Endothelial cell of umbilical vein (primary cell): ENCODE results near the gene CCSER2. TPM values are rescaled to one million over a fixed set of nuclear protein-coding genes. Genes with fewer than 3 reads are reported as not detected.

Experiments used
- BruUV-seq: library from RNA; stranded (reverse); fragments of 400-500 nt; replicated peaks from 2 replicates; lab custom pipeline; 2021; lab: Mats Ljungman, UMichigan
- CTCF ChIA-PET: fragments of 300-600, 350-600 bp; sonication (Branson Sonifier 250); formaldehyde crosslinking; loops from one replicate; lab custom pipeline; 2021; ENCODE audit warnings: antibody characterized with exemption, inconsistent platforms; lab: Charles Lee
- POLR2A ChIA-PET: fragments of 300-600, 350-600 bp; sonication (Branson Sonifier 250); formaldehyde crosslinking; loops from one replicate; lab custom pipeline; 2021; ENCODE audit warnings: antibody characterized with exemption, inconsistent platforms; lab: Charles Lee
- DNase-seq: peaks from one replicate; pipeline ENCODE4 v3.0.0-alpha.2; 2011; ENCODE audit warnings: low read depth, low spot score
- FAIRE-seq: peaks from 2 replicates; lab custom pipeline; 2011; peaks lifted over from hg19 to GRCh38; lab: Jason Lieb, UNC
- H2AFZ ChIP-seq: 2 replicates; pipeline ENCODE4 v1.6.0; 2012; ENCODE audit warnings: low read depth, low read length, control low read depth, inconsistent platforms
- H3K27ac ChIP-seq: 2 replicates; pipeline ENCODE4 v1.5.1; 2011; ENCODE audit warnings: low read depth, mild to moderate bottlenecking, control low read depth, low read length, moderate library complexity; ENCODE audit not compliant: insufficient read depth
- H3K27me3 ChIP-seq, 2 experiments: 2 replicates each; pipeline versions ENCODE4 v1.6.0 to v1.6.1; 2011; ENCODE audit warnings: low read length in 2 of 2, mixed read lengths in 1 of 2; ENCODE audit not compliant: control insufficient read depth in 2 of 2, insufficient read depth in 2 of 2
- H3K36me3 ChIP-seq, 2 experiments: 2 replicates in 1 of 2; 3 replicates in 1 of 2; pipeline ENCODE4 v1.5.1; 2011; ENCODE audit warnings: low read length in 2 of 2, mild to moderate bottlenecking in 1 of 2, moderate library complexity in 1 of 2; ENCODE audit not compliant: control insufficient read depth in 2 of 2, insufficient read depth in 2 of 2; ENCODE audit errors: extremely low read depth in 1 of 2
- H3K4me1 ChIP-seq: 3 replicates; pipeline ENCODE4 v1.5.1; 2011; ENCODE audit warnings: mild to moderate bottlenecking, low read length; ENCODE audit not compliant: control insufficient read depth, insufficient read depth; ENCODE audit errors: extremely low read depth
- H3K4me2 ChIP-seq: 2 replicates; pipeline ENCODE4 v1.6.1; 2011; ENCODE audit warnings: low read length, control low read depth, mixed read lengths; ENCODE audit not compliant: insufficient read depth
- H3K4me3 ChIP-seq, 3 experiments: fragments of 200-600 bp in 1 of 3; sonication (generic), shearing (Covaris generic) in 1 of 3; replicated peaks in 1 of 3; 2 replicates each; pipeline ENCODE4 v1.5.1; 2011 to 2016; ENCODE audit warnings: control low read depth in 3 of 3, low read length in 3 of 3, mild to moderate bottlenecking in 2 of 3, inconsistent platforms in 1 of 3, low read depth in 1 of 3, moderate library complexity in 1 of 3; ENCODE audit not compliant: insufficient read depth in 1 of 3
- H3K79me2 ChIP-seq: 2 replicates; pipeline ENCODE4 v1.6.0; 2012; ENCODE audit warnings: low read length, inconsistent platforms; ENCODE audit not compliant: control insufficient read depth, insufficient read depth
- H3K9ac ChIP-seq: replicated peaks from 2 replicates; pipeline ENCODE3; 2011; ENCODE audit warnings: low read length, control low read depth; ENCODE audit not compliant: insufficient read depth; ENCODE audit errors: extremely low read depth
- H3K9me1 ChIP-seq: replicated peaks from 3 replicates; pipeline ENCODE4 v1.6.0; 2011; ENCODE audit warnings: mild to moderate bottlenecking, low read length; ENCODE audit not compliant: control insufficient read depth, insufficient read depth; ENCODE audit errors: extremely low read depth
- H3K9me3 ChIP-seq: replicated peaks from 2 replicates; pipeline ENCODE4 v1.5.1; 2012; ENCODE audit warnings: low read length, inconsistent platforms; ENCODE audit not compliant: control insufficient read depth, insufficient read depth
- H4K20me1 ChIP-seq: replicated peaks from 2 replicates; pipeline ENCODE3; 2011; ENCODE audit warnings: mild to moderate bottlenecking, low read length; ENCODE audit not compliant: control insufficient read depth, insufficient read depth; ENCODE audit errors: extremely low read depth
- CTCF ChIP-seq, 2 donors: IDR thresholded peaks; 1 replicate in 1 of 2; 2 replicates in 1 of 2; pipeline ENCODE4 v1.5.1; 2011; ENCODE audit warnings: low read length in 2 of 2, mild to moderate bottlenecking in 2 of 2, moderate library complexity in 2 of 2, control low read depth in 1 of 2, inconsistent platforms in 1 of 2, low read depth in 1 of 2; ENCODE audit not compliant: insufficient read depth in 1 of 2; ENCODE audit errors: extremely low read depth in 1 of 2
- GATA2 ChIP-seq: IDR thresholded peaks from 2 replicates; pipeline ENCODE4 v1.7.0; 2011; ENCODE audit warnings: low read depth, mild to moderate bottlenecking, moderate library complexity, mixed read lengths, low read length; ENCODE audit not compliant: insufficient read length, insufficient read depth
- JUN ChIP-seq: IDR thresholded peaks from 2 replicates; pipeline ENCODE4 v1.6.1; 2011; ENCODE audit warnings: borderline replicate concordance, low read depth; ENCODE audit not compliant: insufficient read length, insufficient read depth
- MYC ChIP-seq: IDR thresholded peaks from one replicate; pipeline ENCODE4 v1.6.1; 2011; ENCODE audit warnings: mild to moderate bottlenecking, low read depth, low read length
- POLR2A ChIP-seq: IDR thresholded peaks from 2 replicates; pipeline ENCODE4 v1.6.1; 2012; ENCODE audit warnings: low read depth, mild to moderate bottlenecking, control low read depth, low read length
- POLR2AphosphoS5 ChIP-seq: IDR thresholded peaks from 2 replicates; pipeline ENCODE4 v1.6.1; 2012; ENCODE audit warnings: low read depth, mild to moderate bottlenecking, control low read depth, low read length, moderate library complexity; ENCODE audit not compliant: insufficient read depth
- dilution Hi-C: fragments of 300-500 bp; cut with MboI; formaldehyde crosslinking; loops from one replicate; pipeline ENCODE4 v1.15.0; 2019; ENCODE audit warnings: low sequenced_read_pairs; ENCODE audit not compliant: extremely low pct_ligation_motif_present
- intact Hi-C: fragments of 100-400 bp; cut with micrococcal nuclease; formaldehyde crosslinking; loops from one replicate; pipeline ENCODE4 v1.10.0; 2022
- polyA plus RNA-seq, 4 experiments: library from polyadenylated mRNA; depleted of rRNA in 3 of 4; stranded (reverse) in 3 of 4; unstranded in 1 of 4; fragments of >200 nt; gene quantifications; 2 replicates each; pipeline versions ENCODE4 v1.2.1 to v1.2.3, GENCODE V29; 2011 to 2012; ENCODE audit warnings: missing spikeins in 1 of 4
- total RNA-seq: library from RNA; stranded (reverse); gene quantifications from 2 replicates; pipeline ENCODE4 v1.2.3, GENCODE V29; 2021

The CCSER2 gene
- total and polyA plus RNA-seq, 2 donors (not counting 3 experiments of a cell fraction or from before 2014, with no cell fraction given), result 14.5 to 49.3 TPM

- CTCF ChIA-PET, result interaction anchor here (0.9 to 1.6 kb wide), 4 partner anchors 20 to 141 kb away, joined by 3 to 7 read pairs (median 5); no protein-coding TSS in a partner anchor
- no peaks in the 10 kb centered on the region for H3K27me3 ChIP-seq
- DNase-seq (no peak), FAIRE-seq (no peak)
- peaks cover 1% of the 10 kb centered on the region for H3K4me1 ChIP-seq
- no peaks in the 10 kb centered on the region for H3K9me3 ChIP-seq
- dilution Hi-C loops, result no loop called here
- H3K9me1 ChIP-seq, result peaks cover 2% of the 10 kb centered on the region
- H3K27ac ChIP-seq, result no peak overlapping the region
- no peaks in the 10 kb centered on the region for H3K36me3 ChIP-seq
- BruUV-seq, result no TSS peak
- H3K79me2 ChIP-seq, result peaks cover 9% of the 10 kb centered on the region
- H3K4me2 ChIP-seq, result no peak overlapping the region
- no peak for TF ChIP-seq GATA2
- TF ChIP-seq JUN, result no peak
- no peak for TF ChIP-seq MYC
- TF ChIP-seq POLR2A, result no peak
- no peak for TF ChIP-seq POLR2AphosphoS5
- intact Hi-C loops, result no loop called here
- POLR2A ChIA-PET, result no interaction called here
- no peak overlapping the region for H2AFZ ChIP-seq
- H3K4me3 ChIP-seq, result no peak overlapping the region
- H4K20me1 ChIP-seq, result no peaks in the 10 kb centered on the region
- no peak overlapping the region for H3K9ac ChIP-seq
Observed at GRCh38 chr10:84398696-84399095, 70.3 kb downstream of the CCSER2 start.

DNA sequence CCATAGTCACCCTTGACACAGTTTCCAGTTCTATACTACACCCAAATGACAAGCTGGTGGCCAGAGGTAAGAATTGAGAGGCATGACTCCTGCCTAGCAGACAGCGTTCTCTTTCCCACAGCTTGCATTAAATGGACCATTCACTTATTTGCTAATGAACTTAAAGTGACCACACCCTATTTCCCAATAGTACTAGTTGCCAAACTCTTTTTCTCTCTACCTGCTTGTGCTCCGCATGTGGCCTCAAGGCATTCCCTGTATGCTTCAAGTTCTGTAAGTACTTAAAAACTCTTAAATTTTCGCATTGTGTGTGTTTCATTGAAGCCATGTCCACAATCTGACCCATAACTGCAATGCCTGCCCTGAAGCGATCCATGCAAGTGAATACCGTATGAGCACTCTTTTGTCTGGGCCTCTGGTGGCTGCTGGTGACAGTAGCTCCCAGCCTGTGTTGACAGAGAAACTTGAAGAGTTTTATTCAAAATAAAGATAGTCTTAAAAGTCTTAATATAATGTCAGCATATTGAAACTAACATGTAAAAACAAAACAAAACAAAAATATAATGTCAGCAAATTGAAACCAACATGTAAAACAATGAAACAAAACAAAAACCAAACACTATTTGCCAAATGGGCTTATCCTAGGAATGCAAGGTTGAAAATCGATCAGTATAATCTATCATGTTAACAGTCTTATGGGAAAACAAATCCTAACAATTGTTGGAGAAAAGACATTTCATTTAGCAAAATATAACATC, 73.6 kb downstream of the CCSER2 start:
- DNase-seq (no peak), FAIRE-seq (no peak)
- Histone ChIP-seq H3K4me3 (no peak overlapping the region), H3K4me2 (no peak overlapping the region), H3K4me1 (peaks cover 9% of the 10 kb centered on the region), H3K27ac (no peak overlapping the region), H3K27me3 (no peaks in the 10 kb centered on the region), H4K20me1 (no peaks in the 10 kb centered on the region), H3K9ac (no peak overlapping the region), H3K36me3 (no peaks in the 10 kb centered on the region), H3K9me1 (no peaks in the 10 kb centered on the region), H3K9me3 (no peaks in the 10 kb centered on the region), H3K79me2 (peaks cover 7% of the 10 kb centered on the region), H2AFZ (no peak overlapping the region)
- TF ChIP-seq CTCF (IDR thresholded peaks at IDR 0.05; ENCODE audit: extremely low read depth in 1 of 2, insufficient read depth in 1 of 2, low read depth in 1 of 2, low read length in 2 of 2), result no peak
- TF ChIP-seq MYC, result no peak
- ChIA-PET CTCF (interaction anchor here (1.5 kb wide), 1 partner anchor 50 kb away, joined by 3 read pairs; no protein-coding TSS in a partner anchor), POLR2A (interaction anchor here (0.6 kb wide), 1 partner anchor 59 kb away, joined by 4 read pairs; no protein-coding TSS in a partner anchor)
- no TSS peak for BruUV-seq
- dilution Hi-C loops, result no loop called here
- intact Hi-C loops, result no loop called here
